CD14-positive monocyte (primary cell): ENCODE data around the gene CDC7. TPM values are rescaled to one million over a fixed set of nuclear protein-coding genes. Genes with fewer than 3 reads are reported as not detected.

Source experiments
- DNase-seq, 3 donors: peaks; one replicate each; pipeline ENCODE4 v3.0.0-alpha.2; 2011 to 2022
- H2AFZ ChIP-seq: 2 replicates; pipeline ENCODE4 v1.6.0; 2012; ENCODE audit warnings: mild to moderate bottlenecking, low read depth, low read length, inconsistent platforms; ENCODE audit not compliant: insufficient read depth, poor library complexity, severe bottlenecking
- H3K27ac ChIP-seq, 2 donors: 1 replicate in 1 of 2; 2 replicates in 1 of 2; pipeline ENCODE4 v1.5.1; 2012 to 2013; ENCODE audit warnings: low read length in 2 of 2, control low read depth in 1 of 2, inconsistent platforms in 1 of 2, low read depth in 1 of 2, mild to moderate bottlenecking in 1 of 2
- H3K27me3 ChIP-seq, 2 donors: one replicate each; pipeline versions ENCODE4 v1.6.0 to v1.6.1; 2011 to 2013; ENCODE audit warnings: low read length in 2 of 2; ENCODE audit not compliant: control insufficient read depth in 2 of 2, insufficient read depth in 2 of 2
- H3K36me3 ChIP-seq, 2 donors: replicated peaks in 1 of 2; 1 replicate in 1 of 2; 2 replicates in 1 of 2; pipeline versions ENCODE4 v1.5.1 to v1.6.1; 2012 to 2013; ENCODE audit warnings: low read length in 2 of 2, control low read depth in 1 of 2, inconsistent platforms in 1 of 2, mild to moderate bottlenecking in 1 of 2; ENCODE audit not compliant: insufficient read depth in 2 of 2, control insufficient read depth in 1 of 2
- H3K4me1 ChIP-seq, 2 donors: 1 replicate in 1 of 2; 2 replicates in 1 of 2; pipeline versions ENCODE4 v1.5.1 to v1.6.1; 2012 to 2013; ENCODE audit warnings: low read length in 2 of 2, control low read depth in 1 of 2, inconsistent platforms in 1 of 2, mild to moderate bottlenecking in 1 of 2, moderate library complexity in 1 of 2; ENCODE audit not compliant: insufficient read depth in 2 of 2, control insufficient read depth in 1 of 2
- H3K4me2 ChIP-seq: replicated peaks from 2 replicates; pipeline ENCODE3; 2012; ENCODE audit warnings: low read length, moderate library complexity, mild to moderate bottlenecking; ENCODE audit not compliant: poor library complexity, severe bottlenecking; ENCODE audit errors: extremely low read depth
- H3K4me3 ChIP-seq, 3 experiments: fragments of 200-600 bp in 1 of 3; sonication (generic) in 1 of 3; replicated peaks in 1 of 3; 1 replicate in 2 of 3; 2 replicates in 1 of 3; pipeline ENCODE4 v1.5.1; 2011 to 2013; ENCODE audit warnings: low read length in 3 of 3, mild to moderate bottlenecking in 3 of 3, control low read depth in 2 of 3, low read depth in 2 of 3, inconsistent platforms in 1 of 3, moderate library complexity in 1 of 3
- H3K79me2 ChIP-seq: 2 replicates; pipeline ENCODE4 v1.6.0; 2012; ENCODE audit warnings: mild to moderate bottlenecking, control low read depth, inconsistent platforms, low read length, moderate library complexity; ENCODE audit not compliant: insufficient read depth
- H3K9ac ChIP-seq: 2 replicates; pipeline ENCODE4 v1.6.0; 2017; ENCODE audit warnings: low read length, mild to moderate bottlenecking; ENCODE audit not compliant: insufficient read depth, poor library complexity, severe bottlenecking
- H3K9me3 ChIP-seq, 2 donors: replicated peaks in 1 of 2; 1 replicate in 1 of 2; 2 replicates in 1 of 2; pipeline versions ENCODE4 v1.5.1 to v1.6.1; 2012 to 2013; ENCODE audit warnings: low read length in 2 of 2, control low read depth in 1 of 2; ENCODE audit not compliant: control insufficient read depth in 1 of 2, insufficient read depth in 1 of 2
- H4K20me1 ChIP-seq: 2 replicates; pipeline ENCODE4 v1.6.0; 2012; ENCODE audit warnings: mild to moderate bottlenecking, low read length, control low read depth, moderate library complexity; ENCODE audit not compliant: insufficient read depth
- H3K27ac Mint-ChIP-seq, 7 donors: one replicate each; pipeline ENCODE4 v1.8.0; 2020; ENCODE audit warnings: mild to moderate bottlenecking in 7 of 7, mixed read lengths in 7 of 7, moderate library complexity in 6 of 7, inconsistent platforms in 2 of 7
- H3K27me3 Mint-ChIP-seq, 3 donors: one replicate each; pipeline ENCODE4 v1.8.0; 2021 to 2022; ENCODE audit warnings: low read depth in 3 of 3, mild to moderate bottlenecking in 3 of 3, mixed read lengths in 3 of 3, moderate library complexity in 3 of 3, inconsistent platforms in 1 of 3
- H3K36me3 Mint-ChIP-seq, 2 donors: one replicate each; pipeline ENCODE4 v1.8.0; 2020; ENCODE audit warnings: mixed read lengths in 2 of 2, inconsistent platforms in 1 of 2, mild to moderate bottlenecking in 1 of 2
- H3K4me1 Mint-ChIP-seq: one replicate; pipeline ENCODE4 v1.8.0; 2020; ENCODE audit warnings: mild to moderate bottlenecking, mixed read lengths
- H3K4me3 Mint-ChIP-seq, 2 donors: one replicate each; pipeline ENCODE4 v1.8.0; 2020; ENCODE audit warnings: mild to moderate bottlenecking in 2 of 2, mixed read lengths in 2 of 2, moderate library complexity in 1 of 2
- H3K9me3 Mint-ChIP-seq, 7 donors: one replicate each; pipeline ENCODE4 v1.8.0; 2020 to 2022; ENCODE audit warnings: mixed read lengths in 7 of 7, mild to moderate bottlenecking in 6 of 7, moderate library complexity in 6 of 7, inconsistent platforms in 2 of 7
- CTCF ChIP-seq: fragments of 200-600 bp; IDR thresholded peaks from one replicate; pipeline ENCODE4 v1.8.0; 2022; ENCODE audit warnings: antibody characterized with exemption, mild to moderate bottlenecking
- WGBS: methylation state at CpG from one replicate; pipeline ENCODE4 v1.1.5; 2013; ENCODE audit warnings: missing lambda C conversion rate; ENCODE audit not compliant: insufficient coverage; 5-methylcytosine and 5-hydroxymethylcytosine counted together
- intact Hi-C, 2 donors: fragments of 100-400 bp; cut with micrococcal nuclease; formaldehyde crosslinking; loops; one replicate each; pipeline versions ENCODE4 v1.15.0 to v1.15.1; 2023
- polyA plus RNA-seq, 3 donors: library from polyadenylated mRNA; depleted of rRNA in 1 of 3; unstranded in 2 of 3; stranded (reverse) in 1 of 3; fragments of 300-500 nt in 2 of 3; fragments of >200 nt in 1 of 3; fragmentation: Illumina TruSeq in 2 of 3; gene quantifications; 1 replicate in 2 of 3; 2 replicates in 1 of 3; pipeline ENCODE4 v1.2.3, GENCODE V29; 2012 to 2021

The CDC7 gene
- polyA plus RNA-seq, 3 donors = 1.5 to 2.3 (median 1.5) TPM

GRCh38 chr1:91552596-91552995 lies 51.9 kb downstream of the CDC7 start:
- intact Hi-C loops = no loop called here
- Histone ChIP-seq H3K4me1 (peaks cover 7 to 21% of the 10 kb centered on the region in 2 donors), H3K4me3 (no peak overlapping the region), H3K9me3 (no peaks in the 10 kb centered on the region), H3K27me3 (no peaks in the 10 kb centered on the region), H3K4me2 (no peak overlapping the region), H3K79me2 (no peaks in the 10 kb centered on the region), H4K20me1 (no peaks in the 10 kb centered on the region), H3K9ac (no peak overlapping the region), H3K27ac (no peak overlapping the region), H2AFZ (no peak overlapping the region), H3K36me3 (no peaks in the 10 kb centered on the region)
- H3K27ac Mint-ChIP-seq = no peak overlapping the region
- TF ChIP-seq CTCF = no peak
- H3K36me3 Mint-ChIP-seq = no peaks in the 10 kb centered on the region
- no peak overlapping the region for H3K4me3 Mint-ChIP-seq
- H3K4me1 Mint-ChIP-seq = peaks cover 22% of the 10 kb centered on the region
- WGBS = no CpG with 5 or more reads among the region's 2 CpGs
- DNase-seq = no peak
- H3K27me3 Mint-ChIP-seq = peaks cover 1 to 9% (median 2%) of the 10 kb centered on the region in 3 donors
- peaks cover 0 to 3% (median 2%) of the 10 kb centered on the region in 7 donors for H3K9me3 Mint-ChIP-seq

DNA sequence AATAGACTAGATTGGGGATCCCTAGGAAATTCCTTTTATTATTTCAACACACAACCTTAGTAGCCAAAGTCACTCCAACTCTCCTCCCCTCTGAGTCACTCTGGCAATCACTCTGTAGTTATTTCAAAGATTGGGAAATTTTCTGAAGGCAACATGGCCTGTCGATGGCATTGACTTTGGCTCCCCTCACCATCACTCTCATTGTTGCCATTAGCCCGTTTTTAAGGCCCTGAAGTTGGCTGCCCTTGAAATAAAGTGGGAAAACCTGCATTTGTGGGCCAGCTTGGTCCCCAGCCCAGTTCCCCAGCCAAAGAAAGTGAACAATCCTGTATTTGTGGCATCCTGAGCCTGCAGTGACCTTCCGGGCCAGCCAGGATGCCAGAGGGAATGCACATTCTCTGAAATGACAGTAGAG lies 52.5 kb downstream of the CDC7 start:
- Histone ChIP-seq H3K9me3 (no peaks in the 10 kb centered on the region), H3K27ac (no peak overlapping the region), H3K9ac (no peak overlapping the region), H3K79me2 (no peaks in the 10 kb centered on the region), H3K4me1 (peaks cover 7 to 21% of the 10 kb centered on the region in 2 donors), H4K20me1 (no peaks in the 10 kb centered on the region), H3K4me2 (no peak overlapping the region), H3K27me3 (no peaks in the 10 kb centered on the region), H3K4me3 (no peak overlapping the region), H2AFZ (no peak overlapping the region), H3K36me3 (no peaks in the 10 kb centered on the region)
- H3K4me3 Mint-ChIP-seq = no peak overlapping the region
- DNase-seq = peak in 1 of 3 donors; percentile 41
- peaks cover 0 to 3% (median 2%) of the 10 kb centered on the region in 7 donors for H3K9me3 Mint-ChIP-seq
- no peak for TF ChIP-seq CTCF
- H3K36me3 Mint-ChIP-seq = no peaks in the 10 kb centered on the region
- 95% methylated on average over 2 of the region's 3 CpGs for WGBS
- peaks cover 22% of the 10 kb centered on the region for H3K4me1 Mint-ChIP-seq
- intact Hi-C loops = no loop called here
- H3K27me3 Mint-ChIP-seq = peaks cover 0 to 7% (median 1%) of the 10 kb centered on the region in 3 donors
- no peak overlapping the region for H3K27ac Mint-ChIP-seq
